ES-I3 (cell line): ENCODE data around the gene ANKRD66.
"Not testable (repeated sequence)": the region's sequence is repeated elsewhere in the genome, so short reads cannot be mapped to it uniquely, and the experiment has no call there.

Experiments used
- H3K36me3 ChIP-seq: 2 replicates; pipeline ENCODE4 v1.6.1; 2013; ENCODE audit warnings: mild to moderate bottlenecking, low read length, control low read depth, moderate library complexity; ENCODE audit not compliant: insufficient read depth
- H3K4me1 ChIP-seq: 2 replicates; pipeline ENCODE4 v1.6.1; 2013; ENCODE audit warnings: mild to moderate bottlenecking, control low read depth, low read length; ENCODE audit not compliant: insufficient read depth
- H3K9ac ChIP-seq: 2 replicates; pipeline ENCODE4 v1.6.1; 2013; ENCODE audit warnings: low read depth, mild to moderate bottlenecking, low read length, moderate library complexity
- H3K9me3 ChIP-seq: 2 replicates; pipeline ENCODE4 v1.6.1; 2013; ENCODE audit warnings: mild to moderate bottlenecking, low read length, moderate library complexity; ENCODE audit not compliant: control insufficient read depth, insufficient read depth

The ANKRD66 gene

DNA sequence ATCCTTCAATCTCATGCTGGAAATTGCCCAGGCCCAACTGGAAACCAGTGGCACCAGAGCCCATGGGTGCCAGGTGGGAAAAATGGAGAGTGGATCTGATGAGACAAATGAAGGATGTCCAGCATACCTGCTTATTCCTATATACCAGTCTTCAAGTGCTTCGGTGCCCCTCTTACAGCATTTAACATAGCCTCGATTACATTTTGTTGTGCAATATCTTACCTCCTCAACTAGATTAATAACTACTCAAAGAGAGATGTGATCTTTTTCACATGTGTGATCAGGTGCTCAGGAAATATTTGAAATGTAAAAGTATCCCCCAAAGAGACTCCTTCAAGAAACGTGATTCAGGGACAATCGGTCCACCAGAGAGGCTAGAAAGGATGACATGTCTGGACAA is 4.8 kb upstream of the ANKRD66 start:
- peaks cover 8% of the 10 kb centered on the region for H3K4me1 ChIP-seq
- H3K36me3 ChIP-seq: no peaks in the 10 kb centered on the region
- H3K9me3 ChIP-seq: no peaks in the 10 kb centered on the region
- no peak overlapping the region for H3K9ac ChIP-seq

DNA sequence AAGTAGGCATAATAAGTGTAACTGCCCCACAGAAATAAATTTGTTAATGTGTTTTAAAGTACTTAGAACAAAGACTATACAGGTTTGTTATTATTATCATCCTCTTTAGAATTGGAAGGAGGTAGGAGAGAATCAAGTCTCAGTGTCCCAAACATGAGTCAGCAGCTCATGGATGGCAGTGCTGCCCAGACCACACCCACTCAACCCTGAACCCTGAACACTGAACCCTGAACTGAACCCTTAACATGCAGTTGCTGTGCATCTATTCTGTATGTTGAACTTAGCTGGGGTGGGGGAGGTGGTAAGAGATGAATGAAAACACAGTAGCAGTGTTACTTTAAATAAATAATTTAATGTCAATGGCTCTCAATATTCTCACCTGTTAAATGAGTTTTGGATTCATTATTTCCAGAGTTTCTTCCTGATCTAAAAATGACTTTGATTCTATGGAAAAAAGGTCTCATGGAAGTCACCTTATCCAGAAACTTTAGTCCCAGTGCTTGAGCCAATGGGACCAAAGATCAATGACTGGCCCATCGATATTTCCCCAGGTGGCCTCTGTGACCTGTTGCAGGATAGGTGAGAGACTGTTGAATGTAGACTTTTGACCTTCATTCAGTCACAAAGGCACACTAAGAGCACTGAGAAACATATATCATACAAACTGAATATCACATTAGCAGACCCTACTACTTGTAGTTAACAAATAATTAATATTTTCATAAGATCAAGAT is 3.1 kb upstream of the ANKRD66 start:
- Histone ChIP-seq H3K9ac (no peak overlapping the region), H3K4me1 (peaks cover 8% of the 10 kb centered on the region), H3K9me3 (no peaks in the 10 kb centered on the region), H3K36me3 (no peaks in the 10 kb centered on the region)

DNA sequence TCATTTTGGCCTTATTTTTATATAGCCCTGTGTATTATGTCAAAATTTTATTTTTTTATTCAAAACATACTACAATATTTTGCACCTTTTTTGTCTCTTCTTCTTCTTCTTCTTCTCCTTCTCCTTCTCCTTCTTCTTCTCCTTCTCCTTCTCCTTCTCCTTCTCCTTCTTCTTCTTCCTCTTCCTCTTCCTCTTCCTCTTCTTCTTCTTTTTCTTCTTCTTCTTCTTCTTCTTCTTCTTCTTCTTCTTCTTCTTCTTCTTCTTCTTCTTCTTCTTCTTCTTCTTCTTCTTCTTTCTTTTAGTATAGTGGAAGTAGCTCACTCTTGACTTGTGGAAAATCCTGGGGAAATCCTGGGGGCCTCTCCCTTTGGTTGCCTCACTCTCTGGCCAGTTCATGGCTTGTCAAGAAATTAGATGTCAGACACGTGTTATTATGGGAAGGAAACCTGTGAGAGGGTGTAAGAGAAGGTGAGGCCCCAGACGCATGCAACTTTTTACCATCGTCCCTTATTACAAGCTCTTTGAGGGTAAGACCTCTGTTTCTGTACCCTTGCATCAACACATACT is 2.5 kb upstream of the ANKRD66 start:
- not testable (repeated sequence) for H3K9me3 ChIP-seq, H3K36me3 ChIP-seq, H3K9ac ChIP-seq
- peaks cover 14% of the 10 kb centered on the region for H3K4me1 ChIP-seq

DNA sequence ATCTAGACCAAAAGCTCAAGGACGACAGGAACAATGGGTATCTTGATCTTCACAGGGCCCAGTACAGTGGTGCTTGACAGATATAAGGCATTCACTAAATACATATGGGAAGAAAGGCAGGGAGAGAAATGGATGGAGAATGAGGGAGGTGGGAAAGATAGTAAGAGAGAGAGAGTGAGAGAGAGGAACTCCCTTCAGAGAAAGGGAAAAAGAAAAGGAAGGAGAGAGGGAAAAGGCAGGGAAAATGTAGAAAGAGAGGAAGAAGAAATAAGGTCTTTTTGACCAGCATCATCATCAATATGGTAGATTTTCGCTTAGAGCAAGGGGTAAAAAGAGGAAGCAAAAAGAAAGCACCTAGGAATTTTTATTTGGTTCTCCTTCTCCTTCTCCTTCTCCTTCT is 760 bp upstream of the ANKRD66 start:
- Histone ChIP-seq H3K36me3 (no peaks in the 10 kb centered on the region), H3K9ac (no peak overlapping the region), H3K9me3 (no peaks in the 10 kb centered on the region), H3K4me1 (peaks cover 6% of the 10 kb centered on the region; the same call in 1 of the 2 replicates)

DNA sequence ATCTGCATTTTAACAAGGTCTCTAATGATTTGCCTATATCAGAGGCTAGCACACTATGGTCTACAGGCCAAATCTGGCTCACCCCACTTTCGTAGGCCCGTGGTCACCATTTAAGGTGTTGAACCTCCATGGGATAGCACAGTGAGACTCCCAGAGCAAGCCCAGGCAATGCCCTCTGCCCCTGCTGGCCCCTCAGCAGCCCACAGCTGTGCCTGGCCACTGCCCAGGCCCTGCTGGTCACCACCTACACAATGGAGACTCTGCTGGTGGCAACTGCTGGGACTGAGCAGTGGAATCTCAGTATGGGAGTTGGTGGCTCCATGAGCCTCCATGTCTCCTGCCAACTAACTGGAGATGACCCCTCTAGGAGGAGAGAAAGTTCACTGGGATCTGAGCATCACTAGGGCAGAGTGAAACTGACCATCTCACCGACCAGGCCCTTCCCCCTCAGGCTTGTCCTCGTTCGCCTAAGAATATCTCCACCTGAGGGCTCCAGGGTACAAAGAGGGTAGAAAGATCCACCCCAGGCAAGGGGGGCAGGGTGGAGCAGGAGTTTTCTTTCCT is 2.3 kb downstream of the ANKRD66 start:
- Histone ChIP-seq H3K4me1 (peaks cover 6% of the 10 kb centered on the region; the same call in 1 of the 2 replicates), H3K36me3 (no peaks in the 10 kb centered on the region)

DNA sequence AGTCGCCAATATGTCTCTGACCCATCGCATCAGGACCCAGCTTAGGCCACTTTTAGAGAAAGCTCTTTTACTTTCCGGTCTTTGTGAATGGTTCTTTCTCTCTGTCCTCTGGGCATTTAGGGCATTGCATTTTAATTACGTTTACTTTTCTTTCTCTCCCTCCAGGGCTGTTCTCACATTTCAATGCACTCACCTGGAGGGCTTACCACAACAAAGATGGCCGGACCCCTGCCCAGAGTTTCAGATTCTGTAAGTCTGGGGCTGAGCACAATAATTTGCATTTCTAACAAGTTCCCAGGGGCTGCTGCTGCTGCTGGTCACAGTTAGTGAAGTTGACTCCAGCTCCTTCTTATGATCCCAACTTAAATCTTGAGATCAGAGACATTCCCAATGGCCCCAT is 3.0 kb downstream of the ANKRD66 start:
- H3K9ac ChIP-seq: no peak overlapping the region; the same call in 1 of the 2 replicates
- no peaks in the 10 kb centered on the region for H3K36me3 ChIP-seq
- H3K9me3 ChIP-seq: no peaks in the 10 kb centered on the region

More for the DNA sequence above, 2.3 kb downstream of the ANKRD66 start:
- H3K9me3 ChIP-seq: no peaks in the 10 kb centered on the region
- no peak overlapping the region for H3K9ac ChIP-seq

DNA sequence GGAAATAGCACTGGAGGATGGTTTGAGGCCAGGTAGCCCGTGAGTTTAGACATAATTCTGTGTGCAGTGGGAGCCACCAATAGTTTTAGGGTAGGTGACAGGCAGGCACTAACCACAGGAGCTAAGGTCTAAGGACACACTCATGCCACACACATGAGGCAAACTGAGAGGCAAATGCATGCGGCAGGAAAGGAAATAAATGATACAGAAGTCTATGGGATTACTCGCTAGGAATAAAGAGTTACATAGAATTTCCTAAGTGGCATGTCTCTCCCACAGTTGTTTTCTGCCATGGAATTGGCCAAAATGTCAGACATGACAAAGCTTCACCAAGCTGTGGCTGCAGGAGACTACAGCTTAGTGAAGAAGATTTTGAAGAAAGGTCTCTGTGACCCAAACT is 4.9 kb downstream of the ANKRD66 start:
- H3K4me1 ChIP-seq: peaks cover 6% of the 10 kb centered on the region; the same call in 1 of the 2 replicates
- no peaks in the 10 kb centered on the region for H3K36me3 ChIP-seq
- no peaks in the 10 kb centered on the region for H3K9me3 ChIP-seq
- H3K9ac ChIP-seq: no peak overlapping the region

More for the DNA sequence above, 3.0 kb downstream of the ANKRD66 start:
- peaks cover 6% of the 10 kb centered on the region; the same call in 1 of the 2 replicates for H3K4me1 ChIP-seq

DNA sequence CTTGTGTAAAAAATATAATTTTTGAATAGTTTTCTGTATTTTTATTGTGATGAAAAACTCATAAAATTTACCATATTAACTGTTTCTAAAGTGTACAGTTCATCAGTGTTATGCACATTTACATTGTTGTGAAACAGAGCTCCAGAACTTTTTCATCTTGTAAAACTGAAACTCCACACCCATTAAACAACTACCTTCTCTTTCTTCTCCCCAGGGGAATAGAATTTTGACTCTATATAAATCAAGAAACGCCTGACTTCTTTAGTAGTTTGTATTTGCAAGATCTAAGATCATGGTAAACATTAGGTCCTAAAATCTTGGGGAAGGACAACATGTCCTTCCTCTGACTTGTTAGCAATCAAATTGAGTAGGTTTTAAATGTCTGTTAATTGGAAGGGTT is 9.1 kb downstream of the ANKRD66 start:
- no peaks in the 10 kb centered on the region for H3K9me3 ChIP-seq
- H3K36me3 ChIP-seq: no peaks in the 10 kb centered on the region
- H3K9ac ChIP-seq: no peak overlapping the region
- peaks cover 4% of the 10 kb centered on the region; the same call in 1 of the 2 replicates for H3K4me1 ChIP-seq

DNA sequence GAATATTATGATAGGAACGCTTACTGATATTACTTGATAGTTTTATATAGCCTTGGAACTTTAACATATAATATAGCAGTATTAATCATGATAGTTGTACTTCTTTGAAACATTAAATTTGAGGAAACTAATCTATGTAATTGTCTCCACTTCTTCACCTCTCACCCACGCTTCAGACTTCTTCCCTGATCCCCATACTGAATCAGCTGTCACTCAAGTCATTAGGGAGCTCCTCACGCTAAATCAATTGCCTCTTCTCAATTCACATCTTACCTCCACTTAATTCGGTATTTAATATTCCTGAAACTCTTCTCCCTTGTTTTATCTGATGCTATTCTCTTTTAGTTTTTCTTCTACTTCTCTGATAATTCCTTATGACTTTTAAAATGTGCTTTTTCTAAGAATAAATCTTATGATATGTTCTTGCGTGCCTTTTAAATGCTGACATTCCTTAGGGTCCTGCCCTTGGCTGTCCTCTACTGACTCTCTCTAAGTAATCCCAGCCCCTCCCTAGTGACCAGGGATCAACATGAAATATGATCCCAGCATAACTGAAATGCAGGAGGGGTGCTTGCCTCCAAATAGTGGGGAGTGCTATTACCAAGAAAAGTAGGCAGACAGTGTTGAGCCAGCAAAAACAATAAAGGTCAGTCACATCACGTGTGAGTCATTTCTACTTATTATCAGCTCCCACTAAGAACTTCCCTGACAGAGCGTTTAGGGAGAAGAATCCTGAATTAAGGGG is 9.9 kb downstream of the ANKRD66 start:
- Histone ChIP-seq H3K4me1 (peaks cover 4% of the 10 kb centered on the region; the same call in 1 of the 2 replicates), H3K9ac (no peak overlapping the region), H3K9me3 (no peaks in the 10 kb centered on the region), H3K36me3 (no peaks in the 10 kb centered on the region)

DNA sequence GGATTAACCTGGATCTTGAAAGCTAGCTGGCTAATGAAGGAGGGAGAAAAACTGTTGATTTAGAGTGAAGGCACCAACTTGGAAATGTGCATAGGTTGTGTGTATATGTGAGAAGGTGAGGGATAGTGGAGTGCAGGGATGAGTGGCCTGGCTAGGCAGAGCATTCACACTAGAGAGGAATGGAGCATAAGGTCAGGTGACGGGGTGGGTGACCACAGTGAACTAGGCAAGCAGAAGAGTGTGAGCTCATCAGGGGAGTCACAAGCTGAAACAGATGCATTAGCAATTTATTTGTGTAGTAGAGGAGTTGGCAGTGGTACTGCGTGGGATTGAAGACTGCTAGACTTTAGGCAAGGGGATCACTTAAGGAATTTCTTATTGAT is 10.5 kb downstream of the ANKRD66 start:
- no peak overlapping the region for H3K9ac ChIP-seq
- H3K9me3 ChIP-seq: no peaks in the 10 kb centered on the region
- no peaks in the 10 kb centered on the region for H3K36me3 ChIP-seq
- peaks cover 4% of the 10 kb centered on the region; the same call in 1 of the 2 replicates for H3K4me1 ChIP-seq

DNA sequence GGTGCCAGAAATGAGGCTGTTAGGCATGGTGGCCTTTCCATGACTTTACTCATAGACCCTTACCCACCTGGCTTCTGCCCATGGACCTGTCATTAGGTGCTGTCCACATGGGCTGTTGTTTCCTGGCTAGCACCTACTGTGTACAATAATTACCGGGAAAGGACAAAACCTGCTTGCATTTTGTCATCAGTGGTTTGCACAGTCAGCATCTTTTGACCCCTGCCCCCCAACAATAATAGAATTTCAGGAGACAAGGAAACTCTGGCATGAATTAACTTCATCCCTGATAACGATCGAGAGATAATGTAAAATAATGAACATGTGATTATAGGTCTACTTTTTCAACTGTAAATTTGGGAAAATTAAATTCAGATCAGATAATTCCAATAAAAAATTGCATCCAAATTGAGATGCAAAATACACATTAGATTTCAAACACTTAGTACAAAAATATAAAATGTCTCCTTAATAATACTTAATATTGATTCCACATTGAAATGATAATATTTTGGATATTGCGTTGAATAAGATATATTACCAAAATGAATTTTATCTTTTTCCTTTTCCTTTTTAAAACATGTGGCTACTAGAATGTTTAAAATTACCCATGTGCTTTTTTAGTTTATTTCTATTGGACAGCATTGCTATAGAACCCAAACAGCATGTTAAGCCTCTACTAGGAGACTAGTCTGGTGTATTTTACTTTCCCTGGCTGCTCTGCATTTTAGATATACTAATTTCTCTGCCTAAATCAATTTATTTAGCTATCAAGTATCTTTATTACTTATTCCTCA is 12.4 kb downstream of the ANKRD66 start:
- H3K36me3 ChIP-seq: no peaks in the 10 kb centered on the region
- no peaks in the 10 kb centered on the region for H3K9me3 ChIP-seq
- no peak overlapping the region for H3K9ac ChIP-seq

DNA sequence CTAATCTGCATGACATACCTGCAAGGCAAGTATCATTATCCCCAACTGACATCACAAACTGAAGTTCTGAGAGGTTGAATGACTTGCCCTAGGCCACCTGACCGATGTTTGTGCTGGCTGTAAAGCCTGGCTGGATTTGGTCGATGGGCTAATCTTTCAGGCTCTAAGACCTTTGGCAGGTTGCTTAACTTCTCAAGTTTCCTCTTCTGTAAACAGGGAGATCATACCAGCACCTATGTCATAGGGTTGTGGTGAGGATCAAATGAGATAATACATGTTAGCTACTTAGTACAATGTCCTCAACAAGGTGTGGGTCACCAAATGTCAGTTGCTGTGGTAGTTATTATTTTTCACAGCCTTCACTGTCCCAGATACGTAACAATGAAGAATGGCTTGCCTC is 14.2 kb downstream of the ANKRD66 start:
- Histone ChIP-seq H3K36me3 (no peaks in the 10 kb centered on the region), H3K4me1 (peaks cover 4% of the 10 kb centered on the region; the same call in 1 of the 2 replicates), H3K9ac (no peak overlapping the region), H3K9me3 (no peaks in the 10 kb centered on the region)

More for the DNA sequence above, 12.4 kb downstream of the ANKRD66 start:
- H3K4me1 ChIP-seq: peaks cover 4% of the 10 kb centered on the region; the same call in 1 of the 2 replicates

DNA sequence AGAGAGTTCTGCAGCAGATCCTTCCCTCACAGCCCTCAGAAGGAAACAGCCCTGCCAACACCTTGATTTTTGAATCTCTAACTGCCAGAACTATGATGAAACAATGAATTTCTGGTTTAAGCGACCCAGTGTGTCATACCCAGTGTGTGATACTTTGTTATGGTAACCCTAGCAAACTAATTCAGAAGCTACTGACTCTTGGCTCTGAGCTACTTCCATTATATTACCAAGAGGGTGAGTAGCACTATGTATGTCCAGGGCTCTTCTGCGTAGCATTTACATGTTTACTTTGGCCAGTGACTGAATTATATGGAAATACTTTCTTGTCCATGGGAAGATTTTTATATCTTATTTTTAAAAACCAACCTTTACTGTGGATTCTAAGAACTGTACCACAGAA is 16.7 kb downstream of the ANKRD66 start:
- no peak overlapping the region for H3K9ac ChIP-seq
- H3K4me1 ChIP-seq: no peaks in the 10 kb centered on the region
- no peaks in the 10 kb centered on the region for H3K9me3 ChIP-seq
- H3K36me3 ChIP-seq: no peaks in the 10 kb centered on the region

DNA sequence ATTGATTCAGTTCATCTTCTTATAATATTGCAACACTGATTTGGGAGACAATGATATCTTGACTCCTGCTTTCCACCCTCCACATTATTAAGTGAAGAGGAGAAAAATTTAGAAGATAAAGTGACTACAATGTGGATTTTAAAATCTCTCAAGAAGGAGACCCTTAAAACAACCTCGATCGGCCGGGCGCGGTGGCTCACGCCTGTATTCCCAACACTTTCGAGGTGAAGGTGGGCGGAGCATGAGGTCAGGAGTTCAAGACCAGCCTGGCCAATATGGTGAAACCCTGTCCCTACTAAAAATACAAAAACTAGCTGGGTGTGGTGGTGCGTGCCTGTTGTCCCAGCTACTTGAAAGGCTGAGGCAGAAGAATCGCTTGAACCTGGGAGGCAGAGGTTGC is 17.5 kb downstream of the ANKRD66 start:
- H3K9me3 ChIP-seq, H3K9ac ChIP-seq, H3K36me3 ChIP-seq, H3K4me1 ChIP-seq: not testable (repeated sequence)
